ENCODE measurements around the gene SELENON. TPM values are rescaled to one million over a fixed set of nuclear protein-coding genes. Genes with fewer than 3 reads are reported as not detected.
A peak's percentile ranks its signal among the peaks of the same experiment; 100 is the strongest.

SELENON gene
- total RNA-seq, 1 experiment from 2014 or later = 38.6 TPM

GRCh38 chr1:25774206-25774803 is 25.7 kb upstream of the SELENON start:
- CTCF ChIA-PET = no interaction called here
- no TSS peak for BruUV-seq (replicated peaks)
- Histone ChIP-seq H3K9me2 (replicated peaks; ENCODE audit: low read length) (no peaks in the 10 kb centered on the region), H4K20me1 (ENCODE audit: low read length) (no peaks in the 10 kb centered on the region), H3K36me3 (ENCODE audit: low read depth, low read length) (no peaks in the 10 kb centered on the region), H3K9ac (ENCODE audit: low read length) (no peak overlapping the region), H3K27ac (ENCODE audit: low read length) (0 out of 2 replicates have a peak overlapping the region, but pooled peaks have one; percentile 4), H3K4me2 (ENCODE audit: low read length) (peak overlapping the region; percentile 21), H3F3A (ENCODE audit: low read length, unreplicated experiment) (no peaks in the 10 kb centered on the region), H3K79me2 (ENCODE audit: low read length) (no peaks in the 10 kb centered on the region), H2AFZ (ENCODE audit: low read length) (no peak overlapping the region), H3K9me3 (ENCODE audit: low read length) (no peaks in the 10 kb centered on the region), H3K4me3 (ENCODE audit: low read length) (no peak overlapping the region), H3K27me3 (ENCODE audit: low read length) (no peaks in the 10 kb centered on the region), H3K4me1 (ENCODE audit: insufficient read depth, low read length) (peaks cover 12% of the 10 kb centered on the region)
- DNase-seq (no peak), ATAC-seq (no peak)
- TF ChIP-seq CTCF (conservative IDR thresholded peaks at IDR 0.05; ENCODE audit: low read depth, low read length) (no peak), EZH2phosphoT487 (IDR thresholded peaks at IDR 0.05; ENCODE audit: borderline replicate concordance, low read length) (no peak), EZH2 (IDR thresholded peaks at IDR 0.05; ENCODE audit: low read length, unreplicated experiment) (no peak)
- intact Hi-C loops (cut with micrococcal nuclease) = no loop called here
- POLR2A ChIA-PET (ENCODE audit: unreplicated experiment) = interaction anchor here (0.6 to 0.7 kb wide), 2 partner anchors 13 to 224 kb away, joined by 3 to 5 read pairs; no protein-coding TSS in a partner anchor

- Histone ChIP-seq H4K20me1 (ENCODE audit: low read length) (no peaks in the 10 kb centered on the region), H3K36me3 (ENCODE audit: low read depth, low read length) (no peaks in the 10 kb centered on the region), H3K4me1 (ENCODE audit: insufficient read depth, low read length) (peaks cover 12% of the 10 kb centered on the region), H3K9ac (ENCODE audit: low read length) (no peak overlapping the region), H3K79me2 (ENCODE audit: low read length) (no peaks in the 10 kb centered on the region), H3K4me2 (ENCODE audit: low read length) (no peak overlapping the region), H3K9me3 (ENCODE audit: low read length) (no peaks in the 10 kb centered on the region), H2AFZ (ENCODE audit: low read length) (no peak overlapping the region), H3F3A (ENCODE audit: low read length, unreplicated experiment) (no peaks in the 10 kb centered on the region), H3K9me2 (replicated peaks; ENCODE audit: low read length) (no peaks in the 10 kb centered on the region), H3K27me3 (ENCODE audit: low read length) (no peaks in the 10 kb centered on the region), H3K4me3 (ENCODE audit: low read length) (no peak overlapping the region), H3K27ac (ENCODE audit: low read length) (no peak overlapping the region)
- intact Hi-C loops (cut with micrococcal nuclease) = no loop called here
- no TSS peak for BruUV-seq (replicated peaks)
- ChIA-PET POLR2A (ENCODE audit: unreplicated experiment) (no interaction called here), CTCF (no interaction called here)
- DNase-seq = no peak
- TF ChIP-seq CTCF (conservative IDR thresholded peaks at IDR 0.05; ENCODE audit: low read depth, low read length) = no peak
- no peak for TF ChIP-seq EZH2 (IDR thresholded peaks at IDR 0.05; ENCODE audit: low read length, unreplicated experiment)
- TF ChIP-seq EZH2phosphoT487 (IDR thresholded peaks at IDR 0.05; ENCODE audit: borderline replicate concordance, low read length) = no peak
- peak; percentile 12; the same call in 1 of the 2 replicates for ATAC-seq
Observed at GRCh38 chr1:25774921-25775771, 24.8 kb upstream of the SELENON start.

GRCh38 chr1:25779388-25779787 is 20.6 kb upstream of the SELENON start:
- Histone ChIP-seq H3F3A (ENCODE audit: low read length, unreplicated experiment) (no peaks in the 10 kb centered on the region), H3K79me2 (ENCODE audit: low read length) (no peaks in the 10 kb centered on the region), H3K9me3 (ENCODE audit: low read length) (no peaks in the 10 kb centered on the region), H3K27me3 (ENCODE audit: low read length) (no peaks in the 10 kb centered on the region), H3K9me2 (replicated peaks; ENCODE audit: low read length) (no peaks in the 10 kb centered on the region), H3K4me3 (ENCODE audit: low read length) (no peak overlapping the region), H3K9ac (ENCODE audit: low read length) (no peak overlapping the region), H4K20me1 (ENCODE audit: low read length) (no peaks in the 10 kb centered on the region), H2AFZ (ENCODE audit: low read length) (no peak overlapping the region), H3K36me3 (ENCODE audit: low read depth, low read length) (no peaks in the 10 kb centered on the region), H3K27ac (ENCODE audit: low read length) (no peak overlapping the region), H3K4me1 (ENCODE audit: insufficient read depth, low read length) (peaks cover 6% of the 10 kb centered on the region; the same call in 1 of the 2 replicates), H3K4me2 (ENCODE audit: low read length) (no peak overlapping the region)
- ChIA-PET CTCF (no interaction called here), POLR2A (ENCODE audit: unreplicated experiment) (no interaction called here)
- ATAC-seq (no peak), DNase-seq (no peak)
- BruUV-seq (replicated peaks) = no TSS peak
- TF ChIP-seq EZH2phosphoT487 (IDR thresholded peaks at IDR 0.05; ENCODE audit: borderline replicate concordance, low read length) (no peak), EZH2 (IDR thresholded peaks at IDR 0.05; ENCODE audit: low read length, unreplicated experiment) (no peak), CTCF (conservative IDR thresholded peaks at IDR 0.05; ENCODE audit: low read depth, low read length) (no peak)
- intact Hi-C loops (cut with micrococcal nuclease) = no loop called here

All from PC-3 (cell line).